GM18502 (cell line): ENCODE measurements around the gene ARHGEF1.
"Not testable (repeated sequence)": the region's sequence is repeated elsewhere in the genome, so short reads cannot be mapped to it uniquely, and the experiment has no call there.

Source experiments
- ATAC-seq: cut with Tn5 transposase; IDR thresholded peaks from one replicate; pipeline ENCODE4 v1.9.1; 2021; ENCODE audit warnings: mild to moderate bottlenecking; ENCODE audit not compliant: unreplicated experiment, poor library complexity

ARHGEF1 gene

GRCh38 chr19:41862445-41862986 is 20.5 kb upstream of the ARHGEF1 start:
- no peak for ATAC-seq

DNA sequence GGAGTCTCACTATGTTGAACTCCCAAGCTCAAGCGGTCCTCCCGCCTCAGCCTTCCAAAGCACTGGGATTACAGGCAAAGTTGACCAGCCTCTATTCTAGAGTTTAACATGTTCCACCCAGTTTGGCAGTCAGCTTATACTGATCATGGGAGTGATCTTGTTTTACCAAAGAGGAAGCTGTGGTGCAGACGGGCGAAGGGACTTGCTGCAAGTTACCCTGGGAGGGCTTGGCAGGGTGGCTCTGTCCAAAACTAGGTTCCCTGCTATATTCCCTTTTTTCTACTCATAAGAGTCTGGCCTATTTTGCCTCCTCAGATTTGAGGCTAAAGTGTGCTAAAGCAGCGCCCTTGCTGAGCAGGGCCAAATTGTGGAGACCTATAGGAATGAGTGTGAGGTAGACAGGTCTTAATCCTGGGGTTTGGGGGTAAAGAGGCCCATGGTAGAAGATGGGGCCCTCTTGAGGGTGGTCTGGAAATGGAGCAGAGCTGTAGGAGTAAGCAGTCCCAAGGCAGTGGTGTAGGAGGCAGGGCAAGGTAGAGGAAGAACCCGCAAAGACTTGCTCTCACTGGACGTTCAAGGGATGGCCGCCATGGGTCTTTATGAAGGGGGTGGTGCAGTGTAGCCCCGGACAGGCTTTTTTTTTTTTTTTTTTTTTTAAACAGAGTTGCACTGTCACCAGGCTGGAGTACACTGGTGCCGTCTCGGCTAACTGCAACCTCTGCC is 19.6 kb upstream of the ARHGEF1 start:
- no peak for ATAC-seq

GRCh38 chr19:41864374-41864773 is 18.6 kb upstream of the ARHGEF1 start:
- no peak for ATAC-seq

DNA sequence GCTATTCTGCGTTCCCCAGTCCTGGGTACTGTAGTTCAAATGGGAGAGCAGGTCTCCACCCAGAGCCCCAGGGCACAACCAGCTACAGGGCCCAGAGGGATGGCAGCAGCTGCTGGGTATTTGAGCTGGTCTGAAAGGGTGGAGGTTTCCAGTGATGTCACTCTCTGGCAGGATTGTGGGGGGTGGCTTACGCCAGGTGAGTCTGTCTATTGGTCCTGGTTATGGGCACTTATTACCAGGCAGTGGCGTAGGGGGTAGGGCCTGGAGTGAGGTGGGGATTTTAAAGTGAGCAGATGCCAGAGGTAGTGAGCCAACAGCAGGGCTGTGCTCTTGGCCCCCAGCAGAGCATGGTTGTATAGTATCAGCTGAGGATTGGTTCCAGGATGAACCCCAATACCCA is 16.7 kb upstream of the ARHGEF1 start:
- ATAC-seq = no peak

- no peak for ATAC-seq
Observed at GRCh38 chr19:41868120-41868988, 14.6 kb upstream of the ARHGEF1 start.

- ATAC-seq = no peak
Observed at GRCh38 chr19:41868989-41869300, 14.0 kb upstream of the ARHGEF1 start.

DNA sequence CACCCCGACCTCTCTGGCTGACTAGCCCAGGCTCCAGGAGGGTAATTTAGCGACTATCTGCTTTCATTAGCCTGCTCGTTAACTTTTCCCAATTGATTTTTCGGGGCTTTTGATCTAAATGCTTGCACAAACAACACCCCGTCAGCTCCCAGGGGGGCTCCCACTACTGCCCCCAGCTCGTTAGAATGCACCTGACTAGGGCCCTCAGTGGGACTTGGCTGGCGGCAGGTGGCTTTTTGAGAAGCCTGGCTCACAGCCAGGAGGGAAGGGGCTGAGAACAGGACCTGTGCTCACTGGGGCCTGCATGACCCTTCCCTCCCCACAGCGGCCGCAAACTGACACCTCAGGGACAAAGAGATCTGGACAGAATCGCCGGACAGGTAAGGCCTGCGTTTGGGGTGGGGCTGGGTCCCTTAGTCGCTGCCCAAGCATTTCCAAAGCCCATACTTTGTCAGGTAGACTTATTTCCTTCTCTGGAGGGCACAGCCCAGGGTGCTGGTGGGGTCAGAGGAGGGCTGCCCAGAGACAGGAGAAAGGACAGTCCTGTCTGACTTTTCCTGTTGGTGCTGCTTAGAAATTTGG is 13.5 kb upstream of the ARHGEF1 start:
- no peak for ATAC-seq

DNA sequence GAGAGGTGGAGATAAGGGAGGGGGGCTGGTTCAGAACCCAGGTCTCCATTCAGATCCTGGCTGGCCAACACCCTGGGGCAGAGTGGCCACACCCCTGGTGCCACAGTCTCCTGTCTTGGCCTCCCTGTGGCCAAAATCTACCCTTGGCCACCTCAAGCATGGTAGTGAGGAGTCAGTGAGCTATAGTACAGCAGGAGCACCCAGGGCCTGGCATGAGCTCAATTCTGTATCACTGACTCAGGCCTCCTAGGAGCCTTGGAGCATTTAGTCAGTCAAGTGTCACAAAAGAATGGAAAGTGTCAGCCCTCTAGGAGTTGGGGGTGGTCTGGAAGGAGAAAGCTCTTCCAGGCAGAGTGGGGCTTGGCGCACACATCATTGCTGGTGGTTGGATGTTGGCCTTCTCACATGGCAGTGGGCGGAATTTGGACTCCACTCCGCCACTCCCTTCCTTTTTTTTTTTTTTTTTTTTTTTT is 12.5 kb upstream of the ARHGEF1 start:
- no peak for ATAC-seq

GRCh38 chr19:41871573-41872383 is 11.2 kb upstream of the ARHGEF1 start:
- peak; percentile 51 for ATAC-seq

DNA sequence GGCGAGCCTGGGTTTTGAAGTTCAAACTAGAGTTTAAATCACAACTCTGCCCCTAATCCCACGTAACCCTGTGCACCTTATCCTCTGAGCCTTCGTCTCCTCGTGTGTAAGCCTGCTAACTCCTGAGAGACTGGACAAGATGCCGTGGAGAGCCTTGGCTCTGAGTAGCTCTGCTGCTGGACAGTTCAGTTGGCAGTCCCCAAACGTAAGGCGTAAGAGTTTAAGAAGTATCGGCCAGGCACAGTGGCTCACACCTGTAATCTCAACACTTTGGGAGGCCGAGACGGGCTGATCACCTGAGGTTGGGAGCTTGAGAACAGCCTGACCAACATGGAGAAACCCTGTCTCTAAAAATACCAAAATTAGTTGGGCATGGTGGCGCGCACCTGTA is 10.6 kb upstream of the ARHGEF1 start:
- no peak for ATAC-seq

DNA sequence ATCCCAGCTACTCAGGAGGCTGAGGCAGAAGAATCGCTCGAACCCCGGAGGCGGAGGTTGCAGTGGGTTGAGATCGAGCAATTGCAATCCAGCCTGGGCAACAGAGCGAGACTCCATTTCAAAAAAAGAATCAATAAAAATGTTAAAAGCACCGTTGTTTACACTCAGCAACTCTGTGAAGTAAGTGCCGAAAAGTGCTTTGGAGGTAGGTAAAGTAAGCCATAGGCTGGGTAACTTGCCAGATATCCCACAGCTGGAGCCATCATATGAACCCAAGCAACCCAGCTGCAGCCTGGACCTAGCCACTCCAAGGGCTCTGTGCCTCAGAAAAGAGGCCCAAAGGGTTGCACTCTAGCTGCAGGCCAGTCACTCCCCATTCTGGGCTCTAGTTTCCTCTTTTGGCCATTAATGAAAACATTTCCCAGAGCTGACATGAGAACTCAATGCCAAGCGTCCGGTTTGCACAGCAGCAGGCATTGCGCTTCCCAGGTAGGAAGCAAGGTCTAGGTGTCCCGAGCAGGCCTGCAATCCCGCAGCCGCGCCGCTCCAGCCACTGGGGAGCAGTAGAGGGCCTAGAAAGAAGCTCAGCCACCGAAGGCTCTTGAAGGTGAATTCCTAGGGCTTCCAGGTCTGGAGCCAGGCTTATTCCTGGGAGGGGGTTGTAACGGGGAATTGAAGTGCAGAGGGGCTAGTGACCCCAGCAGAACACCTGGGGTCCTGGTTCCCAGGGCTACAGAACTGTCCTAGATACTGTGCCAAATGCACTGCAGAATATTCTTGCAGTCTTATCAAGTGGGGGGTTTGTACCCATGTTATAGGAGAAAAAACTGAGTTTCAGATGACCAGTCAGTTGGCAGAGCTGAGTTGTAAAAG is 10.0 kb upstream of the ARHGEF1 start:
- ATAC-seq = no peak

DNA sequence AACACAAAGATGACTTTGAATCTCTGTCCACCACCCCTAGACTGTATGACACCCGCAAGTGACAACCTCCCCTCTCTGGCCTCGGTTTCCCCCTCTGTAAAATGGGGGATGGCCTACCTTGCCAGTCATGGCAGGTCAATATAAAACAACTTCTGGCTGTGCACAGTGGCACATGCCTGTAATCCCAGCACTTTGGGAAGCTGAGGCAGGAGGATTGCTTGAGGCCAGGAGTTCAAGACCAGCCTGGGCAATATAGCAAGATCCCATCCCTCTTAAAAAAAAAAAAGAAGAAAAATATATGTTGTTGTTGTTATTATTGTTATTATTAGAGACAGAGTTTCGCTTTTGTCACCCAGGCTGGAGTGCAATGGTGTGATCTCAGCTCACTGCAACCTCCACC is 7.0 kb upstream of the ARHGEF1 start:
- not testable (repeated sequence) for ATAC-seq

DNA sequence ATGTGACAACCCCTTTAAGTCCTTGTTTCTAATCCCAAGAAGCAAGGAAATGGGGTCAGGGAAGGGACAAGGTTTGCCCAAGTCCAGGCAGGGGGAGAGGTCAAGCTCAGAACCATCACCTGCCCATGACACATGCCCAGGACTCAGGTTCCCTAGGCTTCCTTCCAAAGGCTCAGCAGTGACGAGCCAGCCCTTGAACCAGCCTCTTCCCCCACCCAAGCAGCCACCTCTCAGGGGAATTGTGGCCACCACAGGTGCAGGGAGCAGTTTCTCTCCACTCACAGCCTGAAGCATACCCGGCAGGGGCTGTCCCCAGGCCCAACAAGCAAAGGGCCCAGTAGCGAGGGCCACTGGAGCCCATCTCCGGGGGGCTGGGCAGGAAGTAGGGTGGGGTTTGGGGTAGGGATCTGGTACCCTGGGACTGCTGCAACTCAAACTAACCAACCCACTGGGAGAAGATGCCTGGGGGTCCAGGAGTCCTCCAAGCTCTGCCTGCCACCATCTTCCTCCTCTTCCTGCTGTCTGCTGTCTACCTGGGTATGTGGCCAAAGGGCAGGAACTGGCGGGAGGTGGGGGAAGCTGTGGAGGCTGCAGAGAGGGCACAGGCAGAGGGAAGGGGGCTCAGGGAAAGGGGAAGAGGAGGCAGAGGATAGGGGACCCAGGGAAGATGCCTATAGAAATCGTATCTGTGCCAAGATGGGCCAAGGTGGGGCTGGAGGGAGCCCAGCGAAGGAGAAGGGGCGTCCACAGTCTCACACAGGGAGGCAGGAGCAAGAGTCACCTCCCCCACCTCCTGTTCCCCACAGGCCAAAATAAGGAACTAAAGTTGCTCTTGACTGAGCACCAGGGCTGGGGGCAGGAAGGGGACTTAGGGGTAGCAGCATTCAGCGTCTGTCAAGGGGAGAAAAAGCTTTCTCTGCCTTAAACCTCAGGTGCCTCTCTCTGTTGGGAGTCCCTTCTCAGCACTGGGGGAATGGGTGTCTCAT is 5.8 kb upstream of the ARHGEF1 start, which contains the start of gene CD79A:
Gene CD79A (plus strand): TSS at position 433 of the 986 bp plus-strand sequence. CDS start 26 bp downstream, at position 459.
- ATAC-seq = peak; percentile 64

DNA sequence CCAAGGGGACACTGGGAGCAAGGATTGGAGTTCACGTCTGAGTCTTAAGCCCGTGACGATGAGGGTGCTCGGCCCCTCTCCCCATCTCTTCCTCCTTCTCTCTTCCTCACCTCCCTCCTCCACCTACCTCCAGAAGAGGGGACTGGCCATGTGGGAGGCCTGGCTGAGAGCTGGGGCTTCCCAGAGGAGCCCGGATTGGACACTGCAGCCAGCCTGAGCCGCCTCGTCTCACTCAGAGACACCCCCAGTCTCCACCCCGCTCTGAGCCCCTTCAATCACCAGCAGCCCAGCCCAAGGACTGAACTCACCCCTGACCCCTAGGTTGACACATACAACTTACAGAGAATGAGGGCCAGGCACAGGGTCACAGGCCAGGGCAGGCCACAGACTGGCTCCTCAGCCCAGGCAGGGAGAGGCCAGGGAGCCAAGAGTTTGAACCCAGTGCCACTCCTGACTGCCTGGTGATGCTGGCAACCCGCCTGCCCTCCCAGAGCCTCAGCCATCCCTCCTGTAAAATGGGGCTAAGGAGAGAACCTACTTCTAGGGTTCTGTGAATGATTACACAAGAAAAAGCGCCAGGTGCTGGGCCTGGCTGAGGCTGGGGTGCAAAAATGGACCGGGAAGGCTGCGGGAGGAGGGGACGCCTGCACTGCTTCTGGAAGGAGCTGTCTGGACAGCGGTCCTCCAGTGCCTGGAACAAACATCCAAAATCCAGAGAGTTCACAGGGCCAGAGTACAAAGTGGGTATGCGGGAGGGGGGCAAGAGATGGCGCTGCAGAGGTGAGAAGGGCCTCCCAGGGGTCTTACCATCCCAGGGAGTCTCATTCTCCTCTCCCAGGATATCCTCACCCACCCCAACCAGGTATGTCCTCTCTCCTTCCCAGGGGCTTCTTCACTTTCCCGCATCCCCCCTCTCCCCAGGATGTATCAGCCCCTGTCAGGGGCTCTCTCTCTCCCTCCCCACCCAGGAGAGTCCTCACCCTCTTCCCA is 4.8 kb upstream of the ARHGEF1 start:
- ATAC-seq = no peak

- ATAC-seq = no peak
Observed at GRCh38 chr19:41879080-41879479, 3.9 kb upstream of the ARHGEF1 start.

DNA sequence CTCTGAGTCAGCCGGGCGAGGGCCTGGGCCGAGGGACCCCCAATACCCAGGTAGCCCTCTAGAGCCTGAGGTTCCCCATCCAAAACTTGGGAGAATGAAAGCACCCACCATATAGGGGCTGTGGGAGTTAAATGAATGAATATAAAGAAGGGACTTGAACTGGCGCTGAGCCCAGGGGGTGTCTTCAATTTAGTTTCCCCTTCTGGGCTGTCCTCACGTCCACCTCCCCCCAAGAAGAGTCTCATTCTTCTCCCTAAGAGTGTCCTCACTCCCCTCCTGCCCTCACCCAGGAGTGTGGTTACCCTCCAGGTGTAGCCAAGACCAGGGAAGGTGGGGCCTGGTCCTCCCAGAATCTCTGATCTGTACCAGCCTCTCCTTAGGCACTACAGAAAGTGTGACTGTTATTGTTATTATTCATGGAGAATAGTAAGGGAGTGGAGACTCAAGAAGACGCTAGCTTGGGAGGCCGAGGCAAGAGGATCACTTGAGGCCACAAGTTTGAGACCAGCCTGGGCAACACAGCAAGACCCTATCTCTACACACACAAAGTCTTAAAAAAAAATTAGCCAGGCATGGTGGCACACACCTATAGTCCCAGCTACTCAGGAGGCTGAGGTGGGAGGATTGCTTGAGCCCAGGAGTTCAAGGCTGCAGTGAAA is 3.2 kb upstream of the ARHGEF1 start:
- ATAC-seq = no peak
